K562 (cell line): ENCODE measurements around the gene NKIRAS1. TPM values are rescaled to one million over a fixed set of nuclear protein-coding genes. Genes with fewer than 3 reads are reported as not detected.

Source experiments
- AFF1 ChIP-seq, 2 experiments: fragments of 450-650 bp; IDR thresholded peaks; 2 replicates each; pipeline ENCODE4 v1.6.1; 2018; ENCODE audit warnings: mild to moderate bottlenecking in 2 of 2, low read depth in 1 of 2; ENCODE audit not compliant: partially characterized antibody in 2 of 2
- ARNT ChIP-seq, 2 experiments: fragments of 450-650 bp; IDR thresholded peaks; 2 replicates each; pipeline ENCODE4 v1.6.1; 2016; ENCODE audit warnings: mild to moderate bottlenecking in 1 of 2
- BMI1 ChIP-seq: fragments of 150-350 bp; IDR thresholded peaks from 2 replicates; pipeline ENCODE4 v1.6.1; 2014; ENCODE audit warnings: low read length
- BRCA1 ChIP-seq, 2 experiments: fragments of 450-650 bp in 1 of 2; sonication (generic) in 1 of 2; formaldehyde crosslinking in 1 of 2; IDR thresholded peaks; 2 replicates each; pipeline versions ENCODE4 v1.5.0 to v1.6.1; 2017 to 2020; ENCODE audit warnings: mild to moderate bottlenecking in 1 of 2, missing genetic modification reagents in 1 of 2
- C11orf30 ChIP-seq: fragments of 450-650 bp; IDR thresholded peaks from 2 replicates; pipeline ENCODE4 v1.6.1; 2016; ENCODE audit warnings: low read depth, mild to moderate bottlenecking
- CREB1 ChIP-seq, 2 experiments: sonication (generic) in 1 of 2; formaldehyde crosslinking in 1 of 2; IDR thresholded peaks; 2 replicates each; pipeline versions ENCODE4 v1.6.1 to v1.8.0; 2012 to 2022; ENCODE audit warnings: inconsistent platforms in 1 of 2, mild to moderate bottlenecking in 1 of 2, missing genetic modification reagents in 1 of 2, moderate library complexity in 1 of 2
- CTBP1 ChIP-seq: fragments of 450-650 bp; IDR thresholded peaks from 2 replicates; pipeline ENCODE4 v1.6.1; 2016; ENCODE audit warnings: borderline replicate concordance
- DPF2 ChIP-seq: fragments of 450-650 bp; IDR thresholded peaks from 2 replicates; pipeline ENCODE4 v1.6.1; 2016
- EP400 ChIP-seq: fragments of 450-650 bp; IDR thresholded peaks from 2 replicates; pipeline ENCODE4 v1.6.1; 2017; ENCODE audit warnings: antibody characterized with exemption, mild to moderate bottlenecking, moderate library complexity
- HMG20B ChIP-seq: fragments of 250-450 bp; sonication (Bioruptor Pico); IDR thresholded peaks from 2 replicates; pipeline ENCODE4 v1.5.0; 2021; ENCODE audit warnings: mild to moderate bottlenecking
- JUND ChIP-seq, 2 experiments: IDR thresholded peaks; 2 replicates in 1 of 2; 3 replicates in 1 of 2; pipeline ENCODE4 v1.6.1; 2011; ENCODE audit warnings: borderline replicate concordance in 2 of 2, low read depth in 2 of 2, low read length in 2 of 2, improper control_type of control experiment in 1 of 2, missing biosample characterization in 1 of 2, missing genetic modification characterization in 1 of 2, missing genetic modification reagents in 1 of 2
- LEF1 ChIP-seq: fragments of 450-650 bp; IDR thresholded peaks from 2 replicates; pipeline ENCODE4 v1.6.1; 2016; ENCODE audit warnings: mild to moderate bottlenecking
- MAFG ChIP-seq: fragments of 450-650 bp; conservative IDR thresholded peaks from 2 replicates; pipeline ENCODE4 v1.6.1; 2016; ENCODE audit warnings: missing genetic modification characterization, missing compliant biosample characterization
- MNT ChIP-seq, 2 experiments: fragments of 450-650 bp; conservative IDR thresholded peaks; 2 replicates each; pipeline ENCODE4 v1.6.1; 2017; ENCODE audit warnings: mild to moderate bottlenecking in 2 of 2, moderate library complexity in 2 of 2
- MYC ChIP-seq, 2 experiments: fragments of 250-450 bp in 1 of 2; sonication (Bioruptor Pico) in 1 of 2; IDR thresholded peaks; 2 replicates each; pipeline versions ENCODE4 v1.5.1 to v1.6.1; 2012 to 2021; ENCODE audit warnings: low read depth in 2 of 2, borderline replicate concordance in 1 of 2, improper control_type of control experiment in 1 of 2, low read length in 1 of 2, mild to moderate bottlenecking in 1 of 2, moderate library complexity in 1 of 2
- PHF21A ChIP-seq: fragments of 450-650 bp; IDR thresholded peaks from 2 replicates; pipeline ENCODE4 v1.6.1; 2017; ENCODE audit warnings: low read depth, borderline replicate concordance
- PHTF2 ChIP-seq: fragments of 250-450 bp; sonication (Bioruptor Pico); IDR thresholded peaks from 2 replicates; pipeline ENCODE4 v1.5.0; 2021; ENCODE audit warnings: mild to moderate bottlenecking
- RCOR1 ChIP-seq, 2 experiments: IDR thresholded peaks; 2 replicates each; pipeline ENCODE4 v1.6.1; 2012; ENCODE audit warnings: low read depth in 2 of 2, low read length in 2 of 2, borderline replicate concordance in 1 of 2, improper control_type of control experiment in 1 of 2
- RFX1 ChIP-seq: fragments of 450-650 bp; IDR thresholded peaks from 2 replicates; pipeline ENCODE4 v1.6.1; 2016; ENCODE audit warnings: mild to moderate bottlenecking, moderate library complexity
- RFX7 ChIP-seq: fragments of 250-450 bp; sonication (Bioruptor Pico); IDR thresholded peaks from 2 replicates; pipeline ENCODE4 v1.5.1; 2021; ENCODE audit warnings: mild to moderate bottlenecking
- SIN3B ChIP-seq: fragments of 450-650 bp; IDR thresholded peaks from 2 replicates; pipeline ENCODE4 v1.6.1; 2017; ENCODE audit warnings: low read depth, mild to moderate bottlenecking, moderate library complexity
- TEAD4 ChIP-seq, 2 experiments: sonication (generic) in 1 of 2; formaldehyde crosslinking in 1 of 2; IDR thresholded peaks; 2 replicates each; pipeline versions ENCODE4 v1.6.1 to v1.8.0; 2012 to 2022; ENCODE audit warnings: borderline replicate concordance in 1 of 2, inconsistent platforms in 1 of 2, low read length in 1 of 2, mild to moderate bottlenecking in 1 of 2, missing genetic modification reagents in 1 of 2
- ZEB2 ChIP-seq: fragments of 450-650 bp; IDR thresholded peaks from 2 replicates; pipeline ENCODE4 v1.6.1; 2016
- ZZZ3 ChIP-seq: fragments of 450-650 bp; IDR thresholded peaks from 2 replicates; pipeline ENCODE4 v1.6.1; 2016; ENCODE audit warnings: antibody characterized with exemption, mild to moderate bottlenecking, moderate library complexity
- polyA plus RNA-seq, 8 experiments: library from polyadenylated mRNA; depleted of rRNA in 4 of 8; stranded (reverse) in 5 of 8; unstranded in 3 of 8; fragments of >200 nt; fragmentation: Nextera tagmentation in 2 of 8; fragmentation: Illumina TruSeq in 1 of 8; extraction: Ambion mirVana in 2 of 8; extraction: Trizol in 1 of 8; gene quantifications; 2 replicates each; pipeline versions ENCODE4 v1.2.1 to v1.2.3, GENCODE V29; 2011 to 2014; ENCODE audit warnings: inconsistent platforms in 1 of 8, missing spikeins in 1 of 8
- total RNA-seq, 7 experiments: library from RNA; depleted of rRNA in 6 of 7; stranded (reverse); fragments of >200 nt in 6 of 7; fragmentation: Illumina TruSeq in 2 of 7; extraction: Trizol in 2 of 7; gene quantifications; 2 replicates each; pipeline versions ENCODE4 v1.2.1 to v1.2.3, GENCODE V29; 2011 to 2021; ENCODE audit warnings: low replicate concordance in 1 of 7

Gene NKIRAS1
- total and polyA plus RNA-seq, 9 of the 15 experiments (the other 6 are each of a cell fraction or from before 2014, with no cell fraction given) = 5.1 to 10.3 (median 6.3) TPM

DNA sequence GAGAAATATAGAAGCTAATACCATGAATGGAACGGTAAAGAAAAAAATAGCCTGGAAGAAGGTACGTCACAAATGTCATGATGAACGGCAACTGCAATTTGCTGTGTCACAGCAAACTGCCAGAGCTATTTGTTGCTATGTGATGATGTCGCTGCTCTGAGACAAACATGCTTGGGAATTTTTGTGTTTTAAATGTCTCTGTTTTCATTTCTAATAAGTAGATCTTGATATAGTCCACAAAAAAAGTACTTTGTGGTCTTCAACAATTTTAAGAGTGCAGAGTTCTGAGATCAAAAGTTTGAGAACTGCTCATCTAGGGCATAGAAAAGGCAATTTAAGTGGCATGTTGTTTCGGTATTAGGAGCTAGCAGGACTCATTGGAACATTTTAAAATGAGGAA is 24.0 kb upstream of the NKIRAS1 start (continued):
- no peak for TF ChIP-seq ZZZ3
- 0 out of 4 replicates have a peak, but pooled peaks of 1 of the 2 experiments have one; percentile 20 for TF ChIP-seq RCOR1 (IDR thresholded peaks at IDR 0.05; ENCODE audit: borderline replicate concordance in 1 of 2, low read depth in 2 of 2, low read length in 2 of 2)
- 0 out of 2 replicates have a peak, but pooled peaks have one; percentile 26 for TF ChIP-seq LEF1
- peak; percentile 44; the same call in 1 of the 2 replicates for TF ChIP-seq TEAD4 (IDR thresholded peaks at IDR 0.05; ENCODE audit: low read length)
- TF ChIP-seq TEAD4 (CRISPR knock-in tag; IDR thresholded peaks at IDR 0.05; ENCODE audit: borderline replicate concordance) = no peak
- TF ChIP-seq C11orf30 = peak; percentile 93
- TF ChIP-seq ARNT (IDR thresholded peaks at IDR 0.05) = 0 out of 4 replicates have a peak, but pooled peaks of 1 of the 2 experiments have one; percentile 8
- 0 out of 2 replicates have a peak, but pooled peaks have one; percentile 55 for TF ChIP-seq DPF2
- TF ChIP-seq AFF1 (IDR thresholded peaks at IDR 0.05; ENCODE audit: low read depth in 1 of 2, partially characterized antibody in 2 of 2) = no peak
- TF ChIP-seq MNT (conservative IDR thresholded peaks at IDR 0.05) = peak; percentile 28 to 48; a peak in 2 of 4 replicates
- no peak for TF ChIP-seq RFX7 (CRISPR knock-in tag)
- peak; percentile 91 for TF ChIP-seq MAFG (tag)
- TF ChIP-seq HMG20B = no peak
- TF ChIP-seq PHTF2 (CRISPR knock-in tag) = no peak
- peak; percentile 23 for TF ChIP-seq EP400
- TF ChIP-seq CTBP1 = no peak
- TF ChIP-seq MYC (IDR thresholded peaks at IDR 0.05; ENCODE audit: low read depth, low read length) = no peak
- TF ChIP-seq MYC (CRISPR knock-in tag; IDR thresholded peaks at IDR 0.05; ENCODE audit: borderline replicate concordance, low read depth) = no peak
- peak; percentile 29; the same call in 1 of the 2 replicates for TF ChIP-seq ZEB2
- TF ChIP-seq RFX1 = peak; percentile 76
- no peak for TF ChIP-seq SIN3B
- peak; percentile 88 for TF ChIP-seq CREB1 (IDR thresholded peaks at IDR 0.05)
- TF ChIP-seq CREB1 (CRISPR knock-in tag; IDR thresholded peaks at IDR 0.05) = peak; percentile 58; the same call in 1 of the 2 replicates
- peak; percentile 41; the same call in 1 of the 2 replicates for TF ChIP-seq JUND (IDR thresholded peaks at IDR 0.05; ENCODE audit: borderline replicate concordance, low read depth, low read length)
- TF ChIP-seq JUND (tag; IDR thresholded peaks at IDR 0.05; ENCODE audit: borderline replicate concordance, low read depth, low read length) = no peak; the same call in 2 of the 3 replicates
- TF ChIP-seq BMI1 = no peak
- TF ChIP-seq BRCA1 (IDR thresholded peaks at IDR 0.05) = no peak
- no peak for TF ChIP-seq BRCA1 (CRISPR knock-in tag; IDR thresholded peaks at IDR 0.05)
- TF ChIP-seq PHF21A = no peak
